Subcutaneous adipose tissue (tissue), 4 donors: ENCODE data around the gene LPIN3. TPM values are rescaled to one million over a fixed set of nuclear protein-coding genes. Genes with fewer than 3 reads are reported as not detected.

Experiments used
- total RNA-seq, 4 donors: library from RNA; depleted of rRNA; stranded (reverse); fragments of >200 nt; gene quantifications; one replicate each; pipeline ENCODE4 v1.1.0, GENCODE V29; 2016
- TF ChIP-seq, protein P1 (sequence below): fragments of 450-650 bp; IDR thresholded peaks from one replicate; pipeline ENCODE4 v1.5.1; 2016; ENCODE audit warnings: low read depth, mild to moderate bottlenecking, control low read depth, antibody characterized with exemption, moderate library complexity

The LPIN3 gene
- total RNA-seq, 4 donors from 2014 or later: 18.4 to 32.8 (median 24.8) TPM

DNA sequence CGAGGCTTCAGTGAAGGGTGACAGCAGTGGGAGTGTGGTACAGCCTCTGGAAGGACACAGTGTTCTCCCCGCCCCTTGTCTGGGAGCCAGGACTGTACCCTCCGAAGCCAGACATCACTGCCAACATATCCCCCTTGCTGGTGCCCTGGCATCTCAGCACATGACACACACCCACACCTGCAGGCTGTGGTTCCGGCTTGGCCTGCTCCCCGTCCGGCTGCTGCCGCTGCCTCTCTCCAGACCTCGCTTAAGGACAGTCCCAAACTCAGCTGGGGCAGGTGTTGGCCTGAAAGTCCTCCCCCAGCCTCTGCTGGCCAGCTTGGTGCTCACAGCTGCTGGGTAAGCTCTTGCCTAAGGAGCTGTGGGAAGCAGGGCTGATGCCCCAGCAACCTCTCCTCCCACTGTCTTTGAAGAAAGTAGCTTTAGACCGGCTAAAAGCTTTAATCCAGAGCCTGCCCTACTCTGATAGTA, 19.0 kb downstream of the LPIN3 start:
- TF ChIP-seq, protein P1, sequence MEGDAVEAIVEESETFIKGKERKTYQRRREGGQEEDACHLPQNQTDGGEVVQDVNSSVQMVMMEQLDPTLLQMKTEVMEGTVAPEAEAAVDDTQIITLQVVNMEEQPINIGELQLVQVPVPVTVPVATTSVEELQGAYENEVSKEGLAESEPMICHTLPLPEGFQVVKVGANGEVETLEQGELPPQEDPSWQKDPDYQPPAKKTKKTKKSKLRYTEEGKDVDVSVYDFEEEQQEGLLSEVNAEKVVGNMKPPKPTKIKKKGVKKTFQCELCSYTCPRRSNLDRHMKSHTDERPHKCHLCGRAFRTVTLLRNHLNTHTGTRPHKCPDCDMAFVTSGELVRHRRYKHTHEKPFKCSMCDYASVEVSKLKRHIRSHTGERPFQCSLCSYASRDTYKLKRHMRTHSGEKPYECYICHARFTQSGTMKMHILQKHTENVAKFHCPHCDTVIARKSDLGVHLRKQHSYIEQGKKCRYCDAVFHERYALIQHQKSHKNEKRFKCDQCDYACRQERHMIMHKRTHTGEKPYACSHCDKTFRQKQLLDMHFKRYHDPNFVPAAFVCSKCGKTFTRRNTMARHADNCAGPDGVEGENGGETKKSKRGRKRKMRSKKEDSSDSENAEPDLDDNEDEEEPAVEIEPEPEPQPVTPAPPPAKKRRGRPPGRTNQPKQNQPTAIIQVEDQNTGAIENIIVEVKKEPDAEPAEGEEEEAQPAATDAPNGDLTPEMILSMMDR: no peak

DNA sequence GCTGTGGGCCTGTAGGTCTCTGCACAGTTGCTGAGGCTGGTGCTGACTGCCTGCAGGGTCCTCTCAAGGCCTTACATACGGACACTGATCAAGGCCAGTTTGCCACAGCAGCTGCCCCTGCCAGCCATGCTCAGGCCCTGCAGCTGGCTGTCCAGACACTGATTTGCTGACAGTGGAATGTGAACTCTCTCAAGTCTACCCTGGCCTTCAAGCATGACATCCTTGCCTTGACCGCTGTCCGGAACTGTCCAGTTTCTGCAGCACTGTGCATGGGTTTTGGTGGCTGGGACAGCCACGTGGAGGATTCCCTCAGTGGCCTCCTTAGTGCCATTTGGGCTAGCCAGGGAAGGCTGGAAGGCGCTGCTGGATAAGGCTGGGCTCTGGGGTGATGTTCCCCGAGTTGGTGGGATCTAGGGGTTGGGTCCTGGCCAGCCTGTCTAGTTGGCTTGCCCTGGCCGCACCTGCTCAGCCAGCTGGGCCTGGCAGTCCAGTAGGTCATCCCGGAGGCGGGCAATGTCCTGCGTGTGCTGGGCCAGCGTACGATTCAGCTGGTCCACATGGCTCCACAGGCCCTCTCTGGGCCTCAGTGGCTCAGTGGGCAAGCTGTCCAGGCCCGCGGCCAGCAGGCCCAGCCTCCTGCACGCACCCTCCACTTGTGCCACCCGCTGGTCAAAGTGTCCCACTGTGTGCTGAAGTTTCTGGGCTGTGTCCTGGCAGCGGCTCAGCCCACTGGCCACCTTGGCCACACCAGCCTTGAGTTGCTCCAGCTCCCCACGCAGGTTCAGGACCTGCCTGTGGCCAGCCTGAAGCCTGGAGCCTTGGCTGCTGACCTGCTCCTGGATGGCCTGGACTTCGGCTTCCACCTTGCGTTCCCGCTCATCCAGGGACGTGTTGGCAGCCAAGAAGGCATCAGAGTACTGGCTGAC, 20.5 kb downstream of the LPIN3 start:
- TF ChIP-seq, protein P1: no peak

DNA sequence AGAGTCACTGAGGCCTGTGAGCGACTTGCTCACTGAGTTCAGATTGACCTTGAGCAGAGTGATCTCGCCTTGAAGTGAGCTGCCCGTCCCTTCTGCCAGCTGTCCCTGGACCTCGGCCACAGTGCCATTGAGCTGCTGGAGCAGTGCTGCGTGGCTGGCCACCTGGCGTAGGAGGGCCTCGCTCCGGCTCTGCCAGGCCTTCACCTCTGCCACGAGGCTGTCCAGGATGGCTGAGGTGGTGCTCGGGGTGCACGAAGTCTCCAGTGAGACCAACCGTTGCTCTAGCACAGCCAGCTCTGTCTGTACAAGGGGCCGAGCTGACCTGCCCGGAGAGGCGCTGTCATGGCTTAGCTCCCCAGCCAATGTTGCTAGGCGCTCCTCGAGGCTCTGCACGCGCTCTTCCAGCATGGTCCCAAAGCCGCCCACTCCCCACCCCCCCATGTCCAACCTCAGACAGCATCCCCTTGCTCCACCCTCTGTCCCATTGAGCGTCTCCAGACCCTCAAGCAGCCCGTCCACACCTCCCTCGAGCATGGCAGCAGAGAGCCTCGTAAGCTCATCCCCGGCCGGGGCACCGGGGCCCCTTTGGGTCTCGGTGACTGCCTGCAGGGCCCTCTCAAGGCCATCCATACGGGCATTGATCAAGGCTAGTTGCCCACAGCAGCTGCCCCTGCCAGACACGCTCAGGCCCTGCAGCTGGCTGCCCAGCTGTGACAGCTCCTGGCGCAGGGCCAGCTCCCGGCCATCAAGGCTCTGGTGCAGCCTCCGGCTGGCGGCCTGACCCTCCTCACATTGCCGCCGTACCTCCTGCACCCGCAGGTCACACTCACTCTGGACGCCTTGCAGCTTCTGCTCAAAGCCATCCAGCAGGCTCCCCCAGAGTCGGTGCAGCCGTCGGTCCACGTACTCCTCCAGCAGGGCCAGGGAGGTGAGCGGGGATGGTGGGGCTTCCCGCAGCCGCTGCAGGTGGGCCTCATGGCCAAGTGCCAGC, 21.4 kb downstream of the LPIN3 start:
- TF ChIP-seq, protein P1: no peak

DNA sequence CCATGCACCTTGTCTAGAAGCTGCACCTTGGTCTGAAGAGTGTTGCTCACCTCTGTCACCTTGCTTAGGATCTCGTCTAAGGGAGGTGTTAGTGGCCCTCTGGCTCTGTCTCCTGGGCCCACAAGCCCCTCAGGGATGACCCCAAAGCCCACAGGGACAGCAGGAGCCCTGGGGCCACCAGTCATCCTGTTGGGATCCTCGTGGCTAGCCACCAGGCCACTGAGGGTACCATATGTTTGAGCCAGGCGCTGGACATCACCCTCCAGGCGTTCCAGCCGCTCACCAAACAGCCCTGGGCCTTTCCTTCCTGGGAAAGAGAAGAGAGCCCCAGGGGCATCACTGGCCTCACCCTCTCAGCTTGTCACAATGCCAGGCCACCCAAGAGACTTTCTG, 22.1 kb downstream of the LPIN3 start:
- TF ChIP-seq, protein P1: no peak

DNA sequence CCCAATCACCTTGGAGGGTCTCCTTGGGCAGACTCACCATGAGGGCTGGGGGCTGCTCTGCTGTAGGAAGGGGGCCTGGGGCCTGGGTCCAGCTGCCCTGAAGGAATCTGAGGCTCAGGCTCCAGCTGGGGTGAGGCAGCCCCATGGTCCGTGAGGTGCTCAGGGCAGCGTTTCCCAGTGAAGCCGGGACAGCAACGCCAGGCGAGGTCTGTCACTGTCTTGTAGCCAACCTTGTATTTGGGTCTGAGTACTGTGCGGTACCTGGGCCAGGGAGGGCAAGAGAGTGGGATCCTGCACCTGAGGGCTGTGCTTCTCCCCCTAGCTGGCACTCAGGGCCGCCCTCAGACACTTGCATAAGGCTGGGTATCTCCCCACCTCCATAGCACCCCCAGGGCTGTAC, 23.0 kb downstream of the LPIN3 start:
- TF ChIP-seq, protein P1: no peak

DNA sequence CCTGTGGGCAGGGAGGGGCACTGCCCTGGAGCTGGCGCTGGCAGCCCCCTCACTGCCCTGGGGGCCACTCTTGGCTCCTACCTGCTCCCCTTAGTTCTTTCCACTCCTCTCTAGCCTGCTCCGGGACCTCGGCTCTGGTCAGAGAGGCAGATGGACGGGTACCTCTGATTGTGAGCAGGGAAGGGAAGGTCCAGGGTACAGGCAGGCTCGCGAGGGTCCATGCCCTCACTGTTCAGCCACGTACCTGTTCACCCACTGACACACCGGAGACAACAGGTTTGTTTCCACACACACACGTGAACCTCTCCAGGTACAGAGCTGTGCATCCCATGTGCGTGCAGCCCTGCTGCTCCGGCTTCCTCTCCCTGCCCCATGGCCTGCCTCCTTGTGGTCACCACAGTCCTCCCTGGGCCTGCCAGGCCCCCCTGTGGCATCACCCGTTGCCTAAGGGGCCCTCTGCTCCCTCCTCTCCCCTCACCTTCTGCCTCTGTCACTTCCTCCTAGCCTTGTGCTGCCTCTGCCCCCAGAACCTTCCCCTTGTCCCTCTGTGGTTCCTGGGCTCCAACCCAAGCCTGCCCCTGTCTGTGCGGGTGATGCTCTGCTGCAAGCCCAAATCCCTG, 23.7 kb downstream of the LPIN3 start:
- TF ChIP-seq, protein P1: no peak
